Measurements from ENCODE around the gene CREB3L2.

DNA sequence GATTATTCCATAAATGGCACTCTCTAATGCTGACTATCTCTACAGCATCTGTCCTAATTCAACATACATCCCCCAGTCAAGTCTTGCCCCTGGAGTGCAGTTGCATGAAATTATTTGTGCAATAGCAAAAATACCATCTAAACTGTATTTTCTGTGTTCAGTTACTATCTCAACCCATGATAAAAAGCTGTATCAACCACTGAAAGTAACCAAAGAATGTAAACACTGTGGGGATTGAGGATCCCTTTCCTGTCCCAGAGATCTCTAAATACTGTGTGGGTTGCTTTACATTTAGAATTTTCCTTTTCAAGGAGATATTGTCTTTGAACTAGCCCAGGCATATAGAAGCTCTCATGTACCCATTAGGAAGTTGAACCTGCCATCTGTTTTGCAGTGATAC, 131.2 kb downstream of the CREB3L2 start:
- TF ChIP-seq, protein P1, sequence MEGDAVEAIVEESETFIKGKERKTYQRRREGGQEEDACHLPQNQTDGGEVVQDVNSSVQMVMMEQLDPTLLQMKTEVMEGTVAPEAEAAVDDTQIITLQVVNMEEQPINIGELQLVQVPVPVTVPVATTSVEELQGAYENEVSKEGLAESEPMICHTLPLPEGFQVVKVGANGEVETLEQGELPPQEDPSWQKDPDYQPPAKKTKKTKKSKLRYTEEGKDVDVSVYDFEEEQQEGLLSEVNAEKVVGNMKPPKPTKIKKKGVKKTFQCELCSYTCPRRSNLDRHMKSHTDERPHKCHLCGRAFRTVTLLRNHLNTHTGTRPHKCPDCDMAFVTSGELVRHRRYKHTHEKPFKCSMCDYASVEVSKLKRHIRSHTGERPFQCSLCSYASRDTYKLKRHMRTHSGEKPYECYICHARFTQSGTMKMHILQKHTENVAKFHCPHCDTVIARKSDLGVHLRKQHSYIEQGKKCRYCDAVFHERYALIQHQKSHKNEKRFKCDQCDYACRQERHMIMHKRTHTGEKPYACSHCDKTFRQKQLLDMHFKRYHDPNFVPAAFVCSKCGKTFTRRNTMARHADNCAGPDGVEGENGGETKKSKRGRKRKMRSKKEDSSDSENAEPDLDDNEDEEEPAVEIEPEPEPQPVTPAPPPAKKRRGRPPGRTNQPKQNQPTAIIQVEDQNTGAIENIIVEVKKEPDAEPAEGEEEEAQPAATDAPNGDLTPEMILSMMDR (IDR thresholded peaks at IDR 0.05 in 2 of 3, conservative IDR thresholded peaks at IDR 0.05 in 1 of 3; ENCODE audit: borderline replicate concordance in 1 of 3, insufficient read depth in 1 of 3, low read depth in 2 of 3, low read length in 2 of 3) = no peak
- TF ChIP-seq SP1 (IDR thresholded peaks at IDR 0.05; ENCODE audit: low read depth) (no peak), ZNF274 (IDR thresholded peaks at IDR 0.05; ENCODE audit: low read depth, low read length) (no peak), POLR2AphosphoS5 (IDR thresholded peaks at IDR 0.05; ENCODE audit: low read depth, low read length) (no peak), POLR2A (IDR thresholded peaks at IDR 0.05; ENCODE audit: borderline replicate concordance, extremely low read depth, insufficient read depth, insufficient read length) (no peak), EZH2 (IDR thresholded peaks at IDR 0.05) (no peak), YY1 (IDR thresholded peaks at IDR 0.05; ENCODE audit: extremely low read depth, insufficient replicate concordance, low read depth, low read length) (no peak), EGR1 (IDR thresholded peaks at IDR 0.05; ENCODE audit: low read depth) (no peak), JUND (IDR thresholded peaks at IDR 0.05) (no peak), EZH2phosphoT487 (IDR thresholded peaks at IDR 0.05; ENCODE audit: borderline replicate concordance) (no peak)
- TF ChIP-seq, protein P2, sequence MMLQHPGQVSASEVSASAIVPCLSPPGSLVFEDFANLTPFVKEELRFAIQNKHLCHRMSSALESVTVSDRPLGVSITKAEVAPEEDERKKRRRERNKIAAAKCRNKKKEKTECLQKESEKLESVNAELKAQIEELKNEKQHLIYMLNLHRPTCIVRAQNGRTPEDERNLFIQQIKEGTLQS (IDR thresholded peaks at IDR 0.05) = no peak
- TF ChIP-seq, protein P3, sequence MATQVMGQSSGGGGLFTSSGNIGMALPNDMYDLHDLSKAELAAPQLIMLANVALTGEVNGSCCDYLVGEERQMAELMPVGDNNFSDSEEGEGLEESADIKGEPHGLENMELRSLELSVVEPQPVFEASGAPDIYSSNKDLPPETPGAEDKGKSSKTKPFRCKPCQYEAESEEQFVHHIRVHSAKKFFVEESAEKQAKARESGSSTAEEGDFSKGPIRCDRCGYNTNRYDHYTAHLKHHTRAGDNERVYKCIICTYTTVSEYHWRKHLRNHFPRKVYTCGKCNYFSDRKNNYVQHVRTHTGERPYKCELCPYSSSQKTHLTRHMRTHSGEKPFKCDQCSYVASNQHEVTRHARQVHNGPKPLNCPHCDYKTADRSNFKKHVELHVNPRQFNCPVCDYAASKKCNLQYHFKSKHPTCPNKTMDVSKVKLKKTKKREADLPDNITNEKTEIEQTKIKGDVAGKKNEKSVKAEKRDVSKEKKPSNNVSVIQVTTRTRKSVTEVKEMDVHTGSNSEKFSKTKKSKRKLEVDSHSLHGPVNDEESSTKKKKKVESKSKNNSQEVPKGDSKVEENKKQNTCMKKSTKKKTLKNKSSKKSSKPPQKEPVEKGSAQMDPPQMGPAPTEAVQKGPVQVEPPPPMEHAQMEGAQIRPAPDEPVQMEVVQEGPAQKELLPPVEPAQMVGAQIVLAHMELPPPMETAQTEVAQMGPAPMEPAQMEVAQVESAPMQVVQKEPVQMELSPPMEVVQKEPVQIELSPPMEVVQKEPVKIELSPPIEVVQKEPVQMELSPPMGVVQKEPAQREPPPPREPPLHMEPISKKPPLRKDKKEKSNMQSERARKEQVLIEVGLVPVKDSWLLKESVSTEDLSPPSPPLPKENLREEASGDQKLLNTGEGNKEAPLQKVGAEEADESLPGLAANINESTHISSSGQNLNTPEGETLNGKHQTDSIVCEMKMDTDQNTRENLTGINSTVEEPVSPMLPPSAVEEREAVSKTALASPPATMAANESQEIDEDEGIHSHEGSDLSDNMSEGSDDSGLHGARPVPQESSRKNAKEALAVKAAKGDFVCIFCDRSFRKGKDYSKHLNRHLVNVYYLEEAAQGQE (IDR thresholded peaks at IDR 0.05; ENCODE audit: low read depth) = no peak
- TF ChIP-seq, protein P4, sequence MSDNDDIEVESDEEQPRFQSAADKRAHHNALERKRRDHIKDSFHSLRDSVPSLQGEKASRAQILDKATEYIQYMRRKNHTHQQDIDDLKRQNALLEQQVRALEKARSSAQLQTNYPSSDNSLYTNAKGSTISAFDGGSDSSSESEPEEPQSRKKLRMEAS (IDR thresholded peaks at IDR 0.05) = no peak

Measured in HCT116 (cell line).